Osteoblast (primary cell): ENCODE results near the gene TPD52L2. TPM values are rescaled to one million over a fixed set of nuclear protein-coding genes. Genes with fewer than 3 reads are reported as not detected.

Source experiments
- DNase-seq: peaks from one replicate; pipeline ENCODE4 v3.0.0; 2011; ENCODE audit warnings: low spot score, mixed read lengths; ENCODE audit not compliant: insufficient read length; ENCODE audit errors: missing footprints
- H2AFZ ChIP-seq: 2 replicates; pipeline ENCODE4 v1.6.0; 2011; ENCODE audit warnings: mild to moderate bottlenecking, low read length
- H3K27ac ChIP-seq: 2 replicates; pipeline ENCODE4 v1.5.1; 2011; ENCODE audit warnings: mild to moderate bottlenecking, low read depth, low read length, moderate library complexity
- H3K27me3 ChIP-seq: 2 replicates; pipeline ENCODE4 v1.6.0; 2012; ENCODE audit warnings: mild to moderate bottlenecking, control low read depth, inconsistent platforms, low read length, moderate library complexity; ENCODE audit not compliant: insufficient read depth
- H3K36me3 ChIP-seq: 2 replicates; pipeline ENCODE4 v1.5.1; 2011; ENCODE audit warnings: mild to moderate bottlenecking, low read length, control low read depth, moderate library complexity; ENCODE audit not compliant: insufficient read depth
- H3K4me1 ChIP-seq: 2 replicates; pipeline ENCODE4 v1.5.1; 2011; ENCODE audit warnings: mild to moderate bottlenecking, low read length, control low read depth, moderate library complexity; ENCODE audit not compliant: insufficient read depth
- H3K4me2 ChIP-seq: 2 replicates; pipeline ENCODE4 v1.6.0; 2011; ENCODE audit warnings: mild to moderate bottlenecking, low read length; ENCODE audit not compliant: insufficient read depth
- H3K4me3 ChIP-seq: fragments of 200-600 bp; sonication (generic); 3 replicates; pipeline ENCODE4 v1.5.1; 2012; ENCODE audit warnings: mild to moderate bottlenecking, low read length, inconsistent platforms; ENCODE audit not compliant: insufficient read depth
- H3K79me2 ChIP-seq: 2 replicates; pipeline ENCODE4 v1.6.0; 2012; ENCODE audit warnings: mild to moderate bottlenecking, low read length, control low read depth, inconsistent platforms; ENCODE audit not compliant: insufficient read depth
- H3K9me3 ChIP-seq: 2 replicates; pipeline ENCODE4 v1.5.1; 2011; ENCODE audit warnings: low read depth, low read length, control low read depth
- H4K20me1 ChIP-seq: 2 replicates; pipeline ENCODE4 v1.6.0; 2012; ENCODE audit warnings: mild to moderate bottlenecking, low read length, control low read depth; ENCODE audit not compliant: insufficient read depth
- CTCF ChIP-seq: IDR thresholded peaks from 2 replicates; pipeline ENCODE4 v1.5.1; 2011; ENCODE audit warnings: mild to moderate bottlenecking, low read depth, low read length, moderate library complexity; ENCODE audit errors: extremely low read depth
- total RNA-seq: library from RNA; depleted of rRNA; stranded (reverse); fragments of >200 nt; gene quantifications from 2 replicates; pipeline ENCODE4 v1.2.3, GENCODE V29; 2012

Gene TPD52L2
- total RNA-seq, 1 donor: 115 TPM

GRCh38 chr20:63822276-63822696 is 42.8 kb upstream of the TPD52L2 start:
- H2AFZ ChIP-seq: no peak overlapping the region
- H3K9me3 ChIP-seq: no peaks in the 10 kb centered on the region
- no peak for TF ChIP-seq CTCF
- H3K4me2 ChIP-seq: no peak overlapping the region
- peaks cover 11% of the 10 kb centered on the region for H3K27me3 ChIP-seq
- DNase-seq: peak; percentile 71
- H3K36me3 ChIP-seq: no peaks in the 10 kb centered on the region
- H3K4me3 ChIP-seq: no peak overlapping the region
- peaks cover 2% of the 10 kb centered on the region for H3K4me1 ChIP-seq
- no peaks in the 10 kb centered on the region for H3K79me2 ChIP-seq
- no peaks in the 10 kb centered on the region for H4K20me1 ChIP-seq
- no peak overlapping the region for H3K27ac ChIP-seq

GRCh38 chr20:63823691-63824311 is 41.3 kb upstream of the TPD52L2 start:
- no peak for TF ChIP-seq CTCF
- Histone ChIP-seq H3K27ac (no peak overlapping the region), H3K36me3 (no peaks in the 10 kb centered on the region), H2AFZ (no peak overlapping the region), H3K27me3 (peaks cover 23% of the 10 kb centered on the region), H3K9me3 (no peaks in the 10 kb centered on the region), H3K4me1 (peaks cover 2% of the 10 kb centered on the region), H3K79me2 (no peaks in the 10 kb centered on the region), H3K4me2 (no peak overlapping the region), H3K4me3 (no peak overlapping the region), H4K20me1 (no peaks in the 10 kb centered on the region)
- DNase-seq: no peak

- no peak for TF ChIP-seq CTCF
- H3K9me3 ChIP-seq: no peaks in the 10 kb centered on the region
- H3K4me1 ChIP-seq: peaks cover 3% of the 10 kb centered on the region
- no peaks in the 10 kb centered on the region for H3K36me3 ChIP-seq
- H4K20me1 ChIP-seq: no peaks in the 10 kb centered on the region
- H3K27me3 ChIP-seq: peaks cover 37% of the 10 kb centered on the region
- no peak overlapping the region for H3K27ac ChIP-seq
- H3K4me2 ChIP-seq: no peak overlapping the region
- H3K79me2 ChIP-seq: no peaks in the 10 kb centered on the region
- H3K4me3 ChIP-seq: no peak overlapping the region
- DNase-seq: peak; percentile 73
- no peak overlapping the region for H2AFZ ChIP-seq
Measured at GRCh38 chr20:63825331-63826118, 39.5 kb upstream of the TPD52L2 start.

GRCh38 chr20:63826753-63827152 is 38.3 kb upstream of the TPD52L2 start:
- Histone ChIP-seq H3K79me2 (no peaks in the 10 kb centered on the region), H3K36me3 (no peaks in the 10 kb centered on the region), H4K20me1 (no peaks in the 10 kb centered on the region), H2AFZ (no peak overlapping the region), H3K27ac (no peak overlapping the region), H3K27me3 (peaks cover 37% of the 10 kb centered on the region), H3K9me3 (no peaks in the 10 kb centered on the region), H3K4me1 (peaks cover 3% of the 10 kb centered on the region), H3K4me3 (no peak overlapping the region), H3K4me2 (no peak overlapping the region)
- peak; percentile 89 for DNase-seq
- no peak for TF ChIP-seq CTCF
